K562 (cell line): ENCODE measurements around the gene HES4. TPM values are rescaled to one million over a fixed set of nuclear protein-coding genes. Genes with fewer than 3 reads are reported as not detected.

ENCODE experiments used
- ATAC-seq: fragments of 200-7000 bp; cut with Tn5 transposase; 3 replicates; pipeline ENCODE4 v1.9.1; 2020; ENCODE audit warnings: moderate library complexity
- BruUV-seq: library from RNA; stranded (reverse); fragments of 400-500 nt; replicated peaks from 2 replicates; lab custom pipeline; 2021; lab: Mats Ljungman, UMichigan
- CTCF ChIA-PET: fragments of 300-600 bp; formaldehyde crosslinking; extraction: SDS; loops from one replicate; lab custom pipeline; 2021; ENCODE audit warnings: low intra/inter-chr PET ratio; lab: Yijun Ruan, JAX
- POLR2A ChIA-PET: fragments of 300-600, 350-650 bp; sonication (Branson Sonifier 250); formaldehyde crosslinking; extraction: SDS; loops from one replicate; lab custom pipeline; 2021; ENCODE audit warnings: antibody characterized with exemption, inconsistent platforms; lab: Yijun Ruan, JAX
- DNase-seq, 4 experiments: peaks; one replicate each; pipeline versions ENCODE4 v3.0.0 to v3.0.0-alpha.2; 2011 to 2018; ENCODE audit warnings: low spot score in 3 of 4, mixed read lengths in 3 of 4; ENCODE audit errors: extremely low read depth in 1 of 4
- FAIRE-seq: peaks from 2 replicates; lab custom pipeline; 2011; peaks lifted over from hg19 to GRCh38; lab: Jason Lieb, UNC
- H2AFZ ChIP-seq: 2 replicates; pipeline ENCODE4 v1.6.0; 2011; ENCODE audit warnings: low read depth, low read length, control low read depth, inconsistent platforms
- H3K27ac ChIP-seq: fragments of 200-600 bp; 3 replicates; pipeline ENCODE4 v1.8.0; 2011; ENCODE audit warnings: low read depth, mild to moderate bottlenecking, control low read depth, inconsistent platforms, low read length, moderate library complexity, mixed read lengths; ENCODE audit errors: extremely low read depth
- H3K27me3 ChIP-seq, 2 experiments: fragments of 300-600 bp in 1 of 2; 2 replicates in 1 of 2; 3 replicates in 1 of 2; pipeline versions ENCODE4 v1.6.0 to v1.8.0; 2011; ENCODE audit warnings: inconsistent platforms in 2 of 2, low read length in 2 of 2, mild to moderate bottlenecking in 1 of 2, mixed read lengths in 1 of 2, moderate library complexity in 1 of 2; ENCODE audit not compliant: control insufficient read depth in 2 of 2, insufficient read depth in 2 of 2
- H3K36me3 ChIP-seq: fragments of 300-600 bp; 3 replicates; pipeline ENCODE4 v1.8.0; 2011; ENCODE audit warnings: mild to moderate bottlenecking, low read length, inconsistent platforms; ENCODE audit not compliant: control insufficient read depth, insufficient read depth
- H3K4me1 ChIP-seq, 2 experiments: fragments of 200-600 bp in 1 of 2; replicated peaks in 1 of 2; 2 replicates in 1 of 2; 3 replicates in 1 of 2; pipeline versions ENCODE4 v1.5.1 to v1.8.0; 2011; ENCODE audit warnings: inconsistent platforms in 2 of 2, low read length in 2 of 2, mild to moderate bottlenecking in 1 of 2, mixed read lengths in 1 of 2, moderate library complexity in 1 of 2; ENCODE audit not compliant: control insufficient read depth in 2 of 2, insufficient read depth in 2 of 2
- H3K4me2 ChIP-seq: 2 replicates; pipeline ENCODE4 v1.6.1; 2011; ENCODE audit warnings: low read length, control low read depth, inconsistent platforms, mixed read lengths; ENCODE audit not compliant: insufficient read depth
- H3K4me3 ChIP-seq: fragments of 200-600 bp; sonication (generic), shearing (Covaris generic); 2 replicates; pipeline ENCODE4 v1.5.1; 2016; ENCODE audit warnings: control low read depth, inconsistent platforms
- H3K79me2 ChIP-seq: fragments of 200-600 bp; 3 replicates; pipeline ENCODE4 v1.8.0; 2011; ENCODE audit warnings: low read length, inconsistent platforms; ENCODE audit not compliant: control insufficient read depth, insufficient read depth
- H3K9ac ChIP-seq, 2 experiments: 2 replicates each; pipeline versions ENCODE4 v1.6.0 to v1.6.1; 2011; ENCODE audit warnings: low read depth in 2 of 2, low read length in 2 of 2, control low read depth in 1 of 2, inconsistent platforms in 1 of 2, mild to moderate bottlenecking in 1 of 2, mixed read lengths in 1 of 2; ENCODE audit not compliant: insufficient read depth in 1 of 2
- H3K9me1 ChIP-seq: one replicate; pipeline ENCODE4 v1.6.0; 2011; ENCODE audit warnings: inconsistent platforms, mild to moderate bottlenecking, low read length, moderate library complexity; ENCODE audit not compliant: control insufficient read depth, insufficient read depth
- H3K9me3 ChIP-seq: replicated peaks from 2 replicates; pipeline ENCODE4 v1.5.1; 2011; ENCODE audit warnings: low read depth, low read length, inconsistent platforms; ENCODE audit not compliant: control insufficient read depth, insufficient read depth
- H4K20me1 ChIP-seq: replicated peaks from 2 replicates; pipeline ENCODE4 v1.6.1; 2011; ENCODE audit warnings: low read length, inconsistent platforms, mixed read lengths; ENCODE audit not compliant: control insufficient read depth, insufficient read depth
- MTF1 ChIP-seq: fragments of 250-450 bp; sonication (Bioruptor Pico); IDR thresholded peaks from 2 replicates; pipeline ENCODE4 v1.9.0; 2021; ENCODE audit warnings: moderate library complexity, mild to moderate bottlenecking, inconsistent platforms, borderline replicate concordance
- RBFOX2 ChIP-seq: fragments of 200-400 bp; formaldehyde crosslinking; IDR thresholded peaks from 2 replicates; pipeline ENCODE4 v1.6.1; 2017; ENCODE audit warnings: low read depth, mild to moderate bottlenecking, low read length, moderate library complexity
- WGBS: fragments of 100-300 bp; shearing (Covaris generic); methylation state at CpG from one replicate; pipeline ENCODE4 v1.1.6; 2016; ENCODE audit warnings: low coverage, mixed read lengths; ENCODE audit not compliant: insufficient coverage; ENCODE audit errors: missing lambda C conversion rate; 5-methylcytosine and 5-hydroxymethylcytosine counted together
- in situ Hi-C: fragments of 300-500 bp; cut with MboI; formaldehyde crosslinking; loops from 4 replicates; pipeline ENCODE4 v1.15.0; 2018; ENCODE audit warnings: inconsistent platforms, mixed read lengths
- intact Hi-C: fragments of 100-400 bp; cut with micrococcal nuclease; formaldehyde crosslinking; loops from 2 replicates; pipeline ENCODE4 v1.14.2; 2022
- polyA plus RNA-seq, 8 experiments: library from polyadenylated mRNA; depleted of rRNA in 4 of 8; stranded (reverse) in 5 of 8; unstranded in 3 of 8; fragments of >200 nt; fragmentation: Nextera tagmentation in 2 of 8; fragmentation: Illumina TruSeq in 1 of 8; extraction: Ambion mirVana in 2 of 8; extraction: Trizol in 1 of 8; gene quantifications; 2 replicates each; pipeline versions ENCODE4 v1.2.1 to v1.2.3, GENCODE V29; 2011 to 2014; ENCODE audit warnings: inconsistent platforms in 1 of 8, missing spikeins in 1 of 8
- total RNA-seq, 7 experiments: library from RNA; depleted of rRNA in 6 of 7; stranded (reverse); fragments of >200 nt in 6 of 7; fragmentation: Illumina TruSeq in 2 of 7; extraction: Trizol in 2 of 7; gene quantifications; 2 replicates each; pipeline versions ENCODE4 v1.2.1 to v1.2.3, GENCODE V29; 2011 to 2021; ENCODE audit warnings: low replicate concordance in 1 of 7
- TF ChIP-seq, protein P1 (sequence below): sonication (generic); formaldehyde crosslinking; IDR thresholded peaks from 2 replicates; pipeline ENCODE4 v1.8.1; 2023; ENCODE audit warnings: mild to moderate bottlenecking, missing genetic modification reagents

Gene HES4
- total and polyA plus RNA-seq, 9 of the 15 experiments (the other 6 are each of a cell fraction or from before 2014, with no cell fraction given): 0.21 to 43.7 (median 5.3) TPM; not detected in 2

DNA sequence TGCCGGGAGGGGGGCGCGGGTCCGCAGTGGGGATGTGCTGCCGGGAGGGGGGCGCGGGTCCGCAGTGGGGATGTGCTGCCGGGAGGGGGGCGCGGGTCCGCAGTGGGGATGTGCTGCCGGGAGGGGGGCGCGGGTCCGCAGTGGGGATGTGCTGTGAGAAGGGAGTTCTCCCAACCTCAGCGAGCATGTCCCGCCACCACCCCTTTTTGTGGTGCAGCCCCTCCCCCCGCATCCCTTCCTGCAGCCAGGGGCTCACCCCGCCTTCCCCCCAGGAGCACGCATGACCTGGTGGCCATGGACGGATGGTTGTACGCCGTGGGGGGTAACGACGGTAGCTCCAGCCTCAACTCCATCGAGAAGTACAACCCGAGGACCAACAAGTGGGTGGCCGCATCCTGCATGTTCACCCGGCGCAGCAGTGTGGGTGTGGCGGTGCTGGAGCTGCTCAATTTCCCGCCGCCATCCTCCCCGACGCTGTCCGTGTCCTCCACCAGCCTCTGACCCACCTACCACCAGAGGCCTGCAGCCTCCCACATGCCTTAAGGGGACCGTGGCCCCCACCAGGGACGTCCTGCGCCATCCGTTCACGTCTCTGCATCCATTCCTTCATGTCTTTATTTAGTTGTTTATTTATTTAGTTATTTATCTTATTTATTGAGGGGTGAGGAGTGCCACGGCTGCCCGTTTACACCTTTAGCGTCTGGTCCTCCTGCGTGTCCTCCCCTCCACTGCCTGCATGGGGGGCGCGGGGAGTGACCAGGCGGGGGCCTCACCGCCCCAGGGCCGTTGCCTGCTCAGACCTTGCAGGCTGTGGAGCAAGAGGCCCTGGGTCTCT is 35.0 kb downstream of the HES4 start:
- Histone ChIP-seq H2AFZ (no peak overlapping the region), H3K79me2 (peaks cover 14% of the 10 kb centered on the region; the same call in 2 of the 3 replicates), H3K9ac (no peak overlapping the region), H3K9me3 (peaks cover 6% of the 10 kb centered on the region), H3K27ac (no peak overlapping the region)
- TF ChIP-seq, protein P1, sequence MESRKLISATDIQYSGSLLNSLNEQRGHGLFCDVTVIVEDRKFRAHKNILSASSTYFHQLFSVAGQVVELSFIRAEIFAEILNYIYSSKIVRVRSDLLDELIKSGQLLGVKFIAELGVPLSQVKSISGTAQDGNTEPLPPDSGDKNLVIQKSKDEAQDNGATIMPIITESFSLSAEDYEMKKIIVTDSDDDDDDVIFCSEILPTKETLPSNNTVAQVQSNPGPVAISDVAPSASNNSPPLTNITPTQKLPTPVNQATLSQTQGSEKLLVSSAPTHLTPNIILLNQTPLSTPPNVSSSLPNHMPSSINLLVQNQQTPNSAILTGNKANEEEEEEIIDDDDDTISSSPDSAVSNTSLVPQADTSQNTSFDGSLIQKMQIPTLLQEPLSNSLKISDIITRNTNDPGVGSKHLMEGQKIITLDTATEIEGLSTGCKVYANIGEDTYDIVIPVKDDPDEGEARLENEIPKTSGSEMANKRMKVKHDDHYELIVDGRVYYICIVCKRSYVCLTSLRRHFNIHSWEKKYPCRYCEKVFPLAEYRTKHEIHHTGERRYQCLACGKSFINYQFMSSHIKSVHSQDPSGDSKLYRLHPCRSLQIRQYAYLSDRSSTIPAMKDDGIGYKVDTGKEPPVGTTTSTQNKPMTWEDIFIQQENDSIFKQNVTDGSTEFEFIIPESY (CRISPR knock-in tag): peak; percentile 61
- TF ChIP-seq RBFOX2: peak; percentile 37
- no peak for TF ChIP-seq MTF1 (CRISPR knock-in tag)
- TF ChIP-seq, all 486 proteins: peak for 2
- ChIA-PET POLR2A (interaction anchor here (0.6 to 0.7 kb wide), 2 partner anchors 10 to 27 kb away, joined by 3 read pairs; no protein-coding TSS in a partner anchor), CTCF (no interaction called here)
- 88% methylated on average over 30 of the region's 51 CpGs for WGBS
- in situ Hi-C loops (no loop called here), intact Hi-C loops (no loop called here)
- no peak for FAIRE-seq
- H4K20me1 ChIP-seq: no peaks in the 10 kb centered on the region
- H3K27me3 ChIP-seq: no peaks in the 10 kb centered on the region; a peak in 1 of 5 replicates
- no TSS peak for BruUV-seq
- H3K4me1 ChIP-seq: peaks cover 20 to 74% of the 10 kb centered on the region in 2 experiments
- peaks cover 42% of the 10 kb centered on the region; the same call in 2 of the 3 replicates for H3K36me3 ChIP-seq
- no peak for DNase-seq
- no peaks in the 10 kb centered on the region for H3K9me1 ChIP-seq
- no peak overlapping the region for H3K4me3 ChIP-seq
- no peak for ATAC-seq
- no peak overlapping the region for H3K4me2 ChIP-seq
